Left ventricle myocardium inferior (tissue), 1 donor: Measurements from ENCODE around the gene MMEL1. TPM values are rescaled to one million over a fixed set of nuclear protein-coding genes. Genes with fewer than 3 reads are reported as not detected.

Source experiments
- DNase-seq: peaks from one replicate; pipeline ENCODE4 v3.0.0-alpha.2; 2020
- H3K27ac ChIP-seq: fragments of 200-600 bp; replicated peaks from 2 replicates; pipeline ENCODE4 v1.8.0; 2021
- H3K27me3 ChIP-seq: fragments of 200-600 bp; 2 replicates; pipeline ENCODE4 v1.8.0; 2021; ENCODE audit warnings: low read depth
- H3K36me3 ChIP-seq: fragments of 200-600 bp; 2 replicates; pipeline ENCODE4 v1.8.0; 2021
- H3K4me1 ChIP-seq: fragments of 200-600 bp; 2 replicates; pipeline ENCODE4 v1.8.0; 2021
- H3K4me3 ChIP-seq: fragments of 200-600 bp; 2 replicates; pipeline ENCODE4 v1.8.0; 2021; ENCODE audit warnings: mild to moderate bottlenecking, moderate library complexity
- H3K9me3 ChIP-seq: fragments of 200-600 bp; replicated peaks from 2 replicates; pipeline ENCODE4 v1.8.0; 2021
- intact Hi-C: fragments of 100-400 bp; cut with micrococcal nuclease; formaldehyde crosslinking; loops from one replicate; pipeline ENCODE4 v1.11.0; 2022
- total RNA-seq: library from RNA; stranded (reverse); fragmentation: NEBNext Ultra II Directional; extraction: Animal tissue kit (Norgen Biotek cat#: 25700); gene quantifications from one replicate; pipeline ENCODE4 v1.2.1, GENCODE V29; 2021
- TF ChIP-seq, protein P1 (sequence below): fragments of 200-600 bp; IDR thresholded peaks from 2 replicates; pipeline ENCODE4 v1.8.0; 2021; ENCODE audit warnings: antibody characterized with exemption, mild to moderate bottlenecking, borderline replicate concordance
- donor health status: DM: no; HTN: yes; CAD: no; lungs with severe emphysema.

The MMEL1 gene
- total RNA-seq, 1 donor from 2014 or later = 0.82 TPM

- DNase-seq = no peak
- H3K36me3 ChIP-seq = no peaks in the 10 kb centered on the region
Observed at GRCh38 chr1:2602866-2603520, 29.8 kb downstream of the MMEL1 start.

GRCh38 chr1:2602311-2602835 is 30.4 kb downstream of the MMEL1 start:
- DNase-seq = no peak
- Histone ChIP-seq H3K27me3 (peaks cover 58% of the 10 kb centered on the region), H3K36me3 (no peaks in the 10 kb centered on the region), H3K9me3 (peaks cover 35% of the 10 kb centered on the region), H3K27ac (no peak overlapping the region), H3K4me1 (peaks cover 4% of the 10 kb centered on the region), H3K4me3 (no peak overlapping the region)
- TF ChIP-seq, protein P1, sequence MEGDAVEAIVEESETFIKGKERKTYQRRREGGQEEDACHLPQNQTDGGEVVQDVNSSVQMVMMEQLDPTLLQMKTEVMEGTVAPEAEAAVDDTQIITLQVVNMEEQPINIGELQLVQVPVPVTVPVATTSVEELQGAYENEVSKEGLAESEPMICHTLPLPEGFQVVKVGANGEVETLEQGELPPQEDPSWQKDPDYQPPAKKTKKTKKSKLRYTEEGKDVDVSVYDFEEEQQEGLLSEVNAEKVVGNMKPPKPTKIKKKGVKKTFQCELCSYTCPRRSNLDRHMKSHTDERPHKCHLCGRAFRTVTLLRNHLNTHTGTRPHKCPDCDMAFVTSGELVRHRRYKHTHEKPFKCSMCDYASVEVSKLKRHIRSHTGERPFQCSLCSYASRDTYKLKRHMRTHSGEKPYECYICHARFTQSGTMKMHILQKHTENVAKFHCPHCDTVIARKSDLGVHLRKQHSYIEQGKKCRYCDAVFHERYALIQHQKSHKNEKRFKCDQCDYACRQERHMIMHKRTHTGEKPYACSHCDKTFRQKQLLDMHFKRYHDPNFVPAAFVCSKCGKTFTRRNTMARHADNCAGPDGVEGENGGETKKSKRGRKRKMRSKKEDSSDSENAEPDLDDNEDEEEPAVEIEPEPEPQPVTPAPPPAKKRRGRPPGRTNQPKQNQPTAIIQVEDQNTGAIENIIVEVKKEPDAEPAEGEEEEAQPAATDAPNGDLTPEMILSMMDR = no peak
- intact Hi-C loops = no loop called here

More at GRCh38 chr1:2602866-2603520, 29.8 kb downstream of the MMEL1 start:
- peaks cover 31% of the 10 kb centered on the region for H3K9me3 ChIP-seq
- intact Hi-C loops = no loop called here
- TF ChIP-seq, protein P1 = no peak
- no peak overlapping the region for H3K4me3 ChIP-seq
- H3K4me1 ChIP-seq = peaks cover 8% of the 10 kb centered on the region
- peaks cover 64% of the 10 kb centered on the region for H3K27me3 ChIP-seq
- no peak overlapping the region for H3K27ac ChIP-seq

GRCh38 chr1:2601721-2602303 is 31.0 kb downstream of the MMEL1 start:
- TF ChIP-seq, protein P1 = no peak
- peaks cover 35% of the 10 kb centered on the region for H3K9me3 ChIP-seq
- H3K36me3 ChIP-seq = no peaks in the 10 kb centered on the region
- intact Hi-C loops = no loop called here
- H3K27me3 ChIP-seq = peaks cover 53% of the 10 kb centered on the region
- H3K27ac ChIP-seq = no peak overlapping the region
- no peak for DNase-seq
- no peaks in the 10 kb centered on the region for H3K4me1 ChIP-seq
- no peak overlapping the region for H3K4me3 ChIP-seq

DNA sequence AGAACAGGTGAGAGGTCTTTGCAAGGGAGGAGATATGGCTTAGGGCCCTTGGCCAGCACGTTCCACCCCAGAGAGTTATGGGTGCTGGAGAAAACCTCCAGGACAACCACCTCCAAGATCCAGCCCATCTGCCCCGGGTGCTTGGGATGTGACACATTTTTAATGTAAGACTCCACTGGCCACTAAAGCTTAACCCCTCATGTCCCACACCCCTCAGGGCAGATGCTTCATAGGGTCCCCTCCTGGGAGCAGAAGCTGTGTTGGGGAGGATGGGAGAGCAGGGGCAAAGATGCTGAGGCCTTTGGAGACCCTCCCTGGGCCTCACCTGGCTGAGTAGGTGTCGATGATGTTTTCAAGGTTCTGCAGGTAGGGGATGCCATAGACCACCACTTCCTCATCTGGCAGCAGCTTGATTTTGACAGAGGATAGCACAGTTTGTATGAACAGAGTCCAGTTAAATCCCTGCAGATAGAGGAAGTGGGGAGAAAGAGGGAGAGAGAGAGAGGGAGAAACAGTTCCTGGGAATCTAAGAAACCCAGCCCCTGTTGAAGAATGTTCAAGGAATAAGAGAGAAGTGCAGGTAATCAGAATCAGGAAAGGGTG is 34.4 kb downstream of the MMEL1 start:
- no peak overlapping the region for H3K27ac ChIP-seq
- DNase-seq = no peak
- peaks cover 11% of the 10 kb centered on the region for H3K4me1 ChIP-seq
- TF ChIP-seq, protein P1 = no peak
- no peaks in the 10 kb centered on the region for H3K36me3 ChIP-seq
- H3K27me3 ChIP-seq = peaks cover 51% of the 10 kb centered on the region
- intact Hi-C loops = no loop called here
- H3K4me3 ChIP-seq = no peak overlapping the region
- peaks cover 35% of the 10 kb centered on the region for H3K9me3 ChIP-seq

DNA sequence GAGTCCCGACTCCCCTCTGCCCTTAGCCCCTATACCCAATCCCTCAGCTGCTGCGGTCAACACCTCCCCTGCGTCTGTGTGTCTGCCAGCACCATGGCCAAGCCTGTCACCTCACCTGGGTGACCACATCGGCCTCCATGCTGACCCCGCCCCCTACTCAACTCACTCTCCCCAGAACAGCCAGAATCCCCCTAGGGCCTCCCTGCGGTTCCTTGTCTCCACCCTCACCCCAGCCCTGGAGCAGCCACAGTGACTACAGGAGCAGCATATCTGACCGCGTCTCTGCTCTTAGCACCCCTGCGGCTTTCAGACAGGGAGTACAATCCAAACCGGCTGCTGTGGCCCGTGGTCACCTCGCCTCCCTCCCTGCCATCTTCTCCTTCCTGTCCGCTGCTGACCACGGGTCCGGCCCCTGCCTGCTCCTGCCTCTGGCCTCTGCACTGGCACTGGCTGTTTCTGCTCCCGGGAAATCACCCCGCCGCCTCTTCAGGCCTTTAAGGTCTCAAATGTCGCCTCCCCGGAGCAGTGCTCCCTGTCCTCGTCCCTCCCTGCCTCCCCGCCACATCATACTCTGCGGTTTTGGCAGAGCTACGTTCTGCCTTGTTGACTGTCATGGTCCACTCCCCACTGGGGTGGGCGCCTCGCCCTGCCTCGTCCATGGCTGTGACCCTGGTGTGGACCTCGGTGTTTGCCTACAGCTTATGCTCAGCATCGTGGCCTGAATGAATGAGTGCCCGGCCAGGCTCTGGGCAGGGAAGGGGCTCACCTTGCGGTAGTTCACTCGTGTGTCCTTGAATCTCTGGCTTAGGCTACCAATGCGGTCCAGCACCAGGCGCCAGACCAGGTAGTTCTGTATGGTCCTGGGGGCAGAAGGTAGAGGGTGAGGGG is 35.1 kb downstream of the MMEL1 start:
- TF ChIP-seq, protein P1 = no peak
- DNase-seq = no peak
- intact Hi-C loops = no loop called here

More for the DNA sequence above, 35.1 kb downstream of the MMEL1 start:
- Histone ChIP-seq H3K27ac (no peak overlapping the region), H3K4me3 (no peak overlapping the region), H3K36me3 (no peaks in the 10 kb centered on the region), H3K4me1 (peaks cover 15% of the 10 kb centered on the region), H3K9me3 (peaks cover 35% of the 10 kb centered on the region), H3K27me3 (peaks cover 49% of the 10 kb centered on the region)
